Hepatocyte (in vitro differentiated cells): ENCODE measurements around the gene SUGCT. TPM values are rescaled to one million over a fixed set of nuclear protein-coding genes. Genes with fewer than 3 reads are reported as not detected.

Experiments
- DNase-seq: peaks from one replicate; pipeline ENCODE4 v3.0.0-alpha.2; 2016; ENCODE audit warnings: low spot score
- H2AFZ ChIP-seq: fragments of 200-600 bp; sonication (generic); 2 replicates; pipeline ENCODE4 v1.6.0; 2016; ENCODE audit warnings: antibody characterized with exemption, mild to moderate bottlenecking
- H3K27ac ChIP-seq: fragments of 200-600 bp; sonication (generic); 2 replicates; pipeline ENCODE4 v1.5.1; 2016; ENCODE audit warnings: mild to moderate bottlenecking
- H3K27me3 ChIP-seq: fragments of 200-600 bp; sonication (generic); 2 replicates; pipeline ENCODE4 v1.6.1; 2016
- H3K36me3 ChIP-seq: fragments of 200-600 bp; sonication (generic); replicated peaks from 2 replicates; pipeline ENCODE4 v1.5.1; 2016; ENCODE audit warnings: low read depth; ENCODE audit not compliant: insufficient read depth
- H3K4me1 ChIP-seq: fragments of 200-600 bp; sonication (generic); 2 replicates; pipeline ENCODE4 v1.5.1; 2016; ENCODE audit warnings: mild to moderate bottlenecking, moderate library complexity; ENCODE audit not compliant: insufficient read depth
- H3K4me2 ChIP-seq: fragments of 200-600 bp; sonication (generic); 2 replicates; pipeline ENCODE4 v1.6.0; 2016
- H3K4me3 ChIP-seq: fragments of 200-600 bp; sonication (generic); 2 replicates; pipeline ENCODE4 v1.5.1; 2016; ENCODE audit warnings: mild to moderate bottlenecking
- H3K79me2 ChIP-seq: fragments of 200-600 bp; sonication (generic); 2 replicates; pipeline ENCODE4 v1.6.0; 2017; ENCODE audit warnings: mild to moderate bottlenecking
- H3K9me2 ChIP-seq: fragments of 200-600 bp; sonication (generic); replicated peaks from 2 replicates; pipeline ENCODE4 v1.6.0; 2017; ENCODE audit warnings: mild to moderate bottlenecking; ENCODE audit not compliant: insufficient read depth
- H3K9me3 ChIP-seq: fragments of 200-600 bp; sonication (generic); 2 replicates; pipeline ENCODE4 v1.5.1; 2016; ENCODE audit warnings: low read depth, mild to moderate bottlenecking
- H4K20me1 ChIP-seq: fragments of 200-600 bp; sonication (generic); 2 replicates; pipeline ENCODE4 v1.6.0; 2016; ENCODE audit warnings: mild to moderate bottlenecking; ENCODE audit not compliant: insufficient read depth, poor library complexity, severe bottlenecking
- EZH2 ChIP-seq: fragments of 200-600 bp; sonication (generic); IDR thresholded peaks from 2 replicates; pipeline ENCODE4 v1.6.1; 2016; ENCODE audit warnings: antibody characterized with exemption, mild to moderate bottlenecking, borderline replicate concordance
- EZH2phosphoT487 ChIP-seq: fragments of 200-600 bp; sonication (generic); IDR thresholded peaks from one replicate; pipeline ENCODE4 v1.6.1; 2018; ENCODE audit warnings: antibody characterized with exemption, mild to moderate bottlenecking, low read depth, moderate library complexity; ENCODE audit not compliant: unreplicated experiment, severe bottlenecking
- WGBS: methylation state at CpG from one replicate; pipeline ENCODE4 v1.1.6; 2016; ENCODE audit warnings: low lambda C conversion rate; ENCODE audit errors: missing lambda C conversion rate; 5-methylcytosine and 5-hydroxymethylcytosine counted together
- polyA plus RNA-seq: library from polyadenylated mRNA; unstranded; fragments of >200 nt; fragmentation: Nextera tagmentation; extraction: Ambion mirVana; gene quantifications from 2 replicates; pipeline ENCODE4 v1.2.1, GENCODE V29; 2016
- total RNA-seq: library from RNA; depleted of rRNA; stranded (reverse); fragments of >200 nt; gene quantifications from 2 replicates; pipeline ENCODE4 v1.2.3, GENCODE V29; 2014
- TF ChIP-seq, protein P1 (sequence below): fragments of 200-600 bp; sonication (generic); IDR thresholded peaks from 2 replicates; pipeline ENCODE4 v1.5.1; 2016; ENCODE audit warnings: antibody characterized with exemption, mild to moderate bottlenecking; ENCODE audit not compliant: poor library complexity

SUGCT gene
- total and polyA plus RNA-seq, 2 experiments from 2014 or later, result 5.1 to 12.0 TPM

DNA sequence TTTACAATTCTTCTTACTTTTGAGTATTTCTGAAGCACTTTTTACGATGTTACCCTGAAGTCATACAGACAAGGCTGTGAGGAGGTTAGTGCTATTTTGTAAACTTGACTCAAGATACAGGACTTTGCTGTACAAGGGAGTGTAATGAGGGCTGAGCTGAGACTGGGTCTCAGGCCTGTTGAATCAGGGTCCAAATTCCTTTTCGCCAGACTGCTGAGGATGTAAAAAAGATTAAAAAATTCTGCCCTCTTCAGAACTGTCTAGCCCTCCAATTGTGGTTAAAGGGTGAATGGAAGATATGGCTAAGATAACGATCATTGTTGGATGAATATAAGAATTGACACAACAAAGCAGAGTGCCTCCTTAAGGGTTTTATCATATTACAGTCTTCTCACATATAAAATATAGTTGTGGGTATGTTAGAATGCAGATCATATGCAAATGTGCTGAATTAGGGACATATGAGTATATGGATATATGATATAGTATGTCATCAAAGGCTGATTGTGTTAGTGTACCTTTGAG, 165.4 kb downstream of the SUGCT start:
- no peak overlapping the region for H2AFZ ChIP-seq
- no peaks in the 10 kb centered on the region for H3K36me3 ChIP-seq
- no peaks in the 10 kb centered on the region for H3K79me2 ChIP-seq
- H3K4me3 ChIP-seq, result no peak overlapping the region
- H3K27ac ChIP-seq, result no peak overlapping the region
- no peak for DNase-seq
- H3K9me2 ChIP-seq, result no peaks in the 10 kb centered on the region
- TF ChIP-seq, protein P1, sequence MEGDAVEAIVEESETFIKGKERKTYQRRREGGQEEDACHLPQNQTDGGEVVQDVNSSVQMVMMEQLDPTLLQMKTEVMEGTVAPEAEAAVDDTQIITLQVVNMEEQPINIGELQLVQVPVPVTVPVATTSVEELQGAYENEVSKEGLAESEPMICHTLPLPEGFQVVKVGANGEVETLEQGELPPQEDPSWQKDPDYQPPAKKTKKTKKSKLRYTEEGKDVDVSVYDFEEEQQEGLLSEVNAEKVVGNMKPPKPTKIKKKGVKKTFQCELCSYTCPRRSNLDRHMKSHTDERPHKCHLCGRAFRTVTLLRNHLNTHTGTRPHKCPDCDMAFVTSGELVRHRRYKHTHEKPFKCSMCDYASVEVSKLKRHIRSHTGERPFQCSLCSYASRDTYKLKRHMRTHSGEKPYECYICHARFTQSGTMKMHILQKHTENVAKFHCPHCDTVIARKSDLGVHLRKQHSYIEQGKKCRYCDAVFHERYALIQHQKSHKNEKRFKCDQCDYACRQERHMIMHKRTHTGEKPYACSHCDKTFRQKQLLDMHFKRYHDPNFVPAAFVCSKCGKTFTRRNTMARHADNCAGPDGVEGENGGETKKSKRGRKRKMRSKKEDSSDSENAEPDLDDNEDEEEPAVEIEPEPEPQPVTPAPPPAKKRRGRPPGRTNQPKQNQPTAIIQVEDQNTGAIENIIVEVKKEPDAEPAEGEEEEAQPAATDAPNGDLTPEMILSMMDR, result no peak
- no peak for TF ChIP-seq EZH2phosphoT487
- TF ChIP-seq EZH2, result no peak
- no peaks in the 10 kb centered on the region for H3K9me3 ChIP-seq
- H3K27me3 ChIP-seq, result no peaks in the 10 kb centered on the region
- H4K20me1 ChIP-seq, result no peaks in the 10 kb centered on the region
- no peak overlapping the region for H3K4me2 ChIP-seq
- no peaks in the 10 kb centered on the region for H3K4me1 ChIP-seq
- 80% methylated on average over 3 of the region's 3 CpGs for WGBS

DNA sequence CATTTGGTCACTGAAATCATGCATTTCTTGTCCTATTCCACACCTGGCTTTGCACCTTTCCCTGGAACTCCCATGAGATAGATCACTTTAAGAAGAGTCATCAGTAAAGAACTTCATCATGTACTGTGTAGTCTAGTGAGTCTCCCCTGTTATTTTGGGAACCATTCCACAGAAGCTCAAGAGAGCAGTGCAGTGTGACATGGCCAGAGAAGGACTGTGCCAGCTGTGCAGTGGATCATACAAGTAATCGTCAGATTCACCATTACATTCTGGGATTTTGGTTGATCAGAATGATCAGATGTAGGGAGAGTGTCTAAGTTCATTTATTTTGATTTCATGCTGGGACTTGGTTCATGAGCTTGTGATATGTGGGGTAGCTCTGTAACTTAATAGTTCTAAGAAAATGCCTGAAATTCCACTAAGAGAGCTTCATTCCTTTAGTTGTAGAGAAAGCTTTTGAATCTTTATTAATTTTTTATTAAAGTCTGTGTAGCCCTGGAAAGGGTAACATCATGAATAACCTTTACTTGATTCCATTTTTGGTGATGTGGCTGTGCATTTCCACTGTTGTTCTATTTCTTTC, 166.8 kb downstream of the SUGCT start:
- DNase-seq, result no peak
- Histone ChIP-seq H3K4me3 (no peak overlapping the region), H3K79me2 (no peaks in the 10 kb centered on the region), H3K27me3 (no peaks in the 10 kb centered on the region), H3K9me3 (no peaks in the 10 kb centered on the region), H3K36me3 (no peaks in the 10 kb centered on the region), H3K9me2 (no peaks in the 10 kb centered on the region), H3K4me2 (no peak overlapping the region), H3K4me1 (no peaks in the 10 kb centered on the region), H2AFZ (no peak overlapping the region), H4K20me1 (no peaks in the 10 kb centered on the region), H3K27ac (no peak overlapping the region)
- WGBS, result 89% methylated on average over 1 of the region's 1 CpG
- TF ChIP-seq EZH2 (no peak), EZH2phosphoT487 (no peak)
- TF ChIP-seq, protein P1, result no peak

DNA sequence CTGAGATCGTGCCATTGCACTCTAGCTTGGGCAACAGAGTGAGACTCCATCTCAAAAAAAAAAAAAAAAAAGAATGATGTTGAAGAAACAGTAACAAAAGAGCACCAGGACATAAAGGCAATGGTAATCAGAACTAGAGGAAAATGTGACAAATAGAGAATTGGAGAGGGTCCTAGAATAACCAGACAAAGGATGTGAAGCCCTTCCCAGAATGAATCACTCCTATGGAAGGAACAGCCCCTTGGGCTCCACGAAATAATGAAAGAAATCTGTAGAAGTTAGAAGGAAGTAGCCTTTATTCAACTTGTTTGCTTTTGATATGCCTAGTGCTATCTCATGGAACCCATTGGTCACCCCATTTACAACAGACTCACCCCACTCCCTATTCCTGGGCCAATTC, 169.2 kb downstream of the SUGCT start:
- no peaks in the 10 kb centered on the region for H3K36me3 ChIP-seq
- no peaks in the 10 kb centered on the region for H3K27me3 ChIP-seq
- no peaks in the 10 kb centered on the region for H3K79me2 ChIP-seq
- no peak overlapping the region for H3K4me2 ChIP-seq
- no peak overlapping the region for H2AFZ ChIP-seq
- H3K4me1 ChIP-seq, result no peaks in the 10 kb centered on the region
- 98% methylated on average over 2 of the region's 2 CpGs for WGBS
- no peaks in the 10 kb centered on the region for H3K9me2 ChIP-seq
- no peak overlapping the region for H3K4me3 ChIP-seq
- DNase-seq, result no peak
- TF ChIP-seq EZH2phosphoT487, result no peak
- TF ChIP-seq, protein P1, result no peak
- no peak for TF ChIP-seq EZH2
- H3K27ac ChIP-seq, result no peak overlapping the region
- no peaks in the 10 kb centered on the region for H3K9me3 ChIP-seq
- H4K20me1 ChIP-seq, result no peaks in the 10 kb centered on the region
